Renal cortical epithelial cell (primary cell): ENCODE data around the gene MYH15. TPM values are rescaled to one million over a fixed set of nuclear protein-coding genes. Genes with fewer than 3 reads are reported as not detected.
A peak's percentile ranks its signal among the peaks of the same experiment; 100 is the strongest.
"Not testable (repeated sequence)": the region's sequence is repeated elsewhere in the genome, so short reads cannot be mapped to it uniquely, and the experiment has no call there.

Source experiments
- DNase-seq: peaks from one replicate; pipeline ENCODE4 v3.0.0-alpha.2; 2011; ENCODE audit warnings: low read depth
- total RNA-seq: library from RNA; depleted of rRNA; stranded (reverse); fragments of >200 nt; gene quantifications from 2 replicates; pipeline ENCODE4 v1.2.3, GENCODE V29; 2014

MYH15 gene
- total RNA-seq, 1 donor from 2014 or later: 0.05 TPM

- DNase-seq: no peak
Observed at GRCh38 chr3:108388136-108389132, 122.0 kb downstream of the MYH15 start.

- no peak for DNase-seq
Observed at GRCh38 chr3:108387063-108387462, 123.3 kb downstream of the MYH15 start.

- no peak for DNase-seq
Observed at GRCh38 chr3:108383306-108383705, 127.1 kb downstream of the MYH15 start.

- DNase-seq: no peak
Observed at GRCh38 chr3:108381529-108382140, 128.8 kb downstream of the MYH15 start.

GRCh38 chr3:108380128-108380795 is 130.1 kb downstream of the MYH15 start:
- no peak for DNase-seq

GRCh38 chr3:108378952-108379342 is 131.4 kb downstream of the MYH15 start:
- DNase-seq: not testable (repeated sequence)

- DNase-seq: peak; percentile 95
Observed at GRCh38 chr3:108378153-108378951, 132.0 kb downstream of the MYH15 start.

GRCh38 chr3:108377384-108377783 is 133.0 kb downstream of the MYH15 start:
- no peak for DNase-seq

GRCh38 chr3:108376026-108376425 is 134.4 kb downstream of the MYH15 start:
- no peak for DNase-seq

GRCh38 chr3:108359011-108359410 is 151.4 kb downstream of the MYH15 start:
- DNase-seq: no peak

- DNase-seq: no peak
Observed at GRCh38 chr3:108357042-108357441, 153.4 kb downstream of the MYH15 start.

GRCh38 chr3:108354562-108354961 is 155.8 kb downstream of the MYH15 start:
- no peak for DNase-seq

- no peak for DNase-seq
Observed at GRCh38 chr3:108352176-108352575, 158.2 kb downstream of the MYH15 start.

- peak; percentile 63 for DNase-seq
Observed at GRCh38 chr3:108346301-108347227, 163.8 kb downstream of the MYH15 start.

- peak; percentile 76 for DNase-seq
Observed at GRCh38 chr3:108345492-108346205, 164.7 kb downstream of the MYH15 start.

GRCh38 chr3:108343491-108343890 is 166.9 kb downstream of the MYH15 start:
- DNase-seq: no peak

GRCh38 chr3:108342837-108343486 is 167.4 kb downstream of the MYH15 start:
- DNase-seq: peak; percentile 68

GRCh38 chr3:108341911-108342310 is 168.5 kb downstream of the MYH15 start:
- DNase-seq: no peak

GRCh38 chr3:108338901-108339545 is 171.4 kb downstream of the MYH15 start:
- DNase-seq: peak; percentile 65
